Osteoblast (primary cell): ENCODE results near the gene MTHFD1L. TPM values are rescaled to one million over a fixed set of nuclear protein-coding genes. Genes with fewer than 3 reads are reported as not detected.

Experiments used
- DNase-seq: peaks from one replicate; pipeline ENCODE4 v3.0.0; 2011; ENCODE audit warnings: low spot score, mixed read lengths; ENCODE audit not compliant: insufficient read length; ENCODE audit errors: missing footprints
- H2AFZ ChIP-seq: 2 replicates; pipeline ENCODE4 v1.6.0; 2011; ENCODE audit warnings: mild to moderate bottlenecking, low read length
- H3K27ac ChIP-seq: 2 replicates; pipeline ENCODE4 v1.5.1; 2011; ENCODE audit warnings: mild to moderate bottlenecking, low read depth, low read length, moderate library complexity
- H3K27me3 ChIP-seq: 2 replicates; pipeline ENCODE4 v1.6.0; 2012; ENCODE audit warnings: mild to moderate bottlenecking, control low read depth, inconsistent platforms, low read length, moderate library complexity; ENCODE audit not compliant: insufficient read depth
- H3K36me3 ChIP-seq: 2 replicates; pipeline ENCODE4 v1.5.1; 2011; ENCODE audit warnings: mild to moderate bottlenecking, low read length, control low read depth, moderate library complexity; ENCODE audit not compliant: insufficient read depth
- H3K4me1 ChIP-seq: 2 replicates; pipeline ENCODE4 v1.5.1; 2011; ENCODE audit warnings: mild to moderate bottlenecking, low read length, control low read depth, moderate library complexity; ENCODE audit not compliant: insufficient read depth
- H3K4me2 ChIP-seq: 2 replicates; pipeline ENCODE4 v1.6.0; 2011; ENCODE audit warnings: mild to moderate bottlenecking, low read length; ENCODE audit not compliant: insufficient read depth
- H3K4me3 ChIP-seq: fragments of 200-600 bp; sonication (generic); 3 replicates; pipeline ENCODE4 v1.5.1; 2012; ENCODE audit warnings: mild to moderate bottlenecking, low read length, inconsistent platforms; ENCODE audit not compliant: insufficient read depth
- H3K79me2 ChIP-seq: 2 replicates; pipeline ENCODE4 v1.6.0; 2012; ENCODE audit warnings: mild to moderate bottlenecking, low read length, control low read depth, inconsistent platforms; ENCODE audit not compliant: insufficient read depth
- H3K9me3 ChIP-seq: 2 replicates; pipeline ENCODE4 v1.5.1; 2011; ENCODE audit warnings: low read depth, low read length, control low read depth
- H4K20me1 ChIP-seq: 2 replicates; pipeline ENCODE4 v1.6.0; 2012; ENCODE audit warnings: mild to moderate bottlenecking, low read length, control low read depth; ENCODE audit not compliant: insufficient read depth
- total RNA-seq: library from RNA; depleted of rRNA; stranded (reverse); fragments of >200 nt; gene quantifications from 2 replicates; pipeline ENCODE4 v1.2.3, GENCODE V29; 2012
- TF ChIP-seq, protein P1 (sequence below): IDR thresholded peaks from 2 replicates; pipeline ENCODE4 v1.5.1; 2011; ENCODE audit warnings: mild to moderate bottlenecking, low read depth, low read length, moderate library complexity; ENCODE audit errors: extremely low read depth

The MTHFD1L gene
- total RNA-seq, 1 donor, result 56.8 TPM

GRCh38 chr6:151012321-151013294, 147.1 kb downstream of the MTHFD1L start:
- Histone ChIP-seq H3K36me3 (peaks cover 31% of the 10 kb centered on the region), H2AFZ (no peak overlapping the region), H3K4me1 (peaks cover 12% of the 10 kb centered on the region), H3K4me2 (peak overlapping the region; percentile 6), H3K27ac (peak overlapping the region; percentile 76), H3K9me3 (no peaks in the 10 kb centered on the region), H4K20me1 (no peaks in the 10 kb centered on the region), H3K79me2 (no peaks in the 10 kb centered on the region), H3K27me3 (no peaks in the 10 kb centered on the region), H3K4me3 (no peak overlapping the region)
- TF ChIP-seq, protein P1, sequence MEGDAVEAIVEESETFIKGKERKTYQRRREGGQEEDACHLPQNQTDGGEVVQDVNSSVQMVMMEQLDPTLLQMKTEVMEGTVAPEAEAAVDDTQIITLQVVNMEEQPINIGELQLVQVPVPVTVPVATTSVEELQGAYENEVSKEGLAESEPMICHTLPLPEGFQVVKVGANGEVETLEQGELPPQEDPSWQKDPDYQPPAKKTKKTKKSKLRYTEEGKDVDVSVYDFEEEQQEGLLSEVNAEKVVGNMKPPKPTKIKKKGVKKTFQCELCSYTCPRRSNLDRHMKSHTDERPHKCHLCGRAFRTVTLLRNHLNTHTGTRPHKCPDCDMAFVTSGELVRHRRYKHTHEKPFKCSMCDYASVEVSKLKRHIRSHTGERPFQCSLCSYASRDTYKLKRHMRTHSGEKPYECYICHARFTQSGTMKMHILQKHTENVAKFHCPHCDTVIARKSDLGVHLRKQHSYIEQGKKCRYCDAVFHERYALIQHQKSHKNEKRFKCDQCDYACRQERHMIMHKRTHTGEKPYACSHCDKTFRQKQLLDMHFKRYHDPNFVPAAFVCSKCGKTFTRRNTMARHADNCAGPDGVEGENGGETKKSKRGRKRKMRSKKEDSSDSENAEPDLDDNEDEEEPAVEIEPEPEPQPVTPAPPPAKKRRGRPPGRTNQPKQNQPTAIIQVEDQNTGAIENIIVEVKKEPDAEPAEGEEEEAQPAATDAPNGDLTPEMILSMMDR, result no peak
- no peak for DNase-seq

DNA sequence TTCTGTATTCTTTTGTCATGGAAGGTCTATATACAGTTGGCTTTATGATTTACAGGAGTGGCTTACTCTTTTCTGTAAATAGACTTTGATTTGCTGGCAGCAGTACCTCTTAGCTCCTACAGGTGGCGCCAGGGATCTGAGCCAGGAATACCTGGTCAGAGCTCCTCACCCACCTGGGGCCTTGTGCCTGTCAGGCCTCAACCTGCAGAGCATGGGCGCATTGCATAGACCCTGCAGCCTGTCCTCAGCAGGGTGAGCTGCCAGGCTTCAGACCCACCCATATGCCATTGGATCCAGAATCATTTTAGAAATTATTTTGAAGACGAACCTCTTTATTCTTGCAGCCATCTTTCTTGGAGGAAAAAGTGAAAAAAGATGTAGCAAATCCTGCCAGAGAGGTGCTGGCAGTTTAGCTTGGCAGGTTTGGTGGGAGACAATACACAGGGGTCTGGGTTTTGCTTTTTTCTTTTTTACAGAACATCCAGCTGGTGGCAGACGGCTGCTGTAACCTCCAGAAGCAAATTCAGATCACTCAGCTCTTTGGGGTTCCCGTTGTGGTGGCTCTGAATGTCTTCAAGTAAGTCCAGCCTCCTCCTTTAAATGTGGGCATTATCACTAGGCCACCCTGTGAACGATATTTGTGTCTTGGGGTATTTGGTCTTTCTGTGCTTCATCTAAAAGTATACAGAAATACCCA, 149.1 kb downstream of the MTHFD1L start:
- Histone ChIP-seq H3K9me3 (no peaks in the 10 kb centered on the region), H3K4me2 (no peak overlapping the region), H3K4me1 (peaks cover 12% of the 10 kb centered on the region), H3K27ac (peak overlapping the region; percentile 76), H4K20me1 (no peaks in the 10 kb centered on the region), H3K27me3 (no peaks in the 10 kb centered on the region), H2AFZ (no peak overlapping the region), H3K79me2 (no peaks in the 10 kb centered on the region), H3K4me3 (no peak overlapping the region), H3K36me3 (peaks cover 48% of the 10 kb centered on the region)
- TF ChIP-seq, protein P1, result peak; percentile 97
- peak; percentile 85 for DNase-seq

DNA sequence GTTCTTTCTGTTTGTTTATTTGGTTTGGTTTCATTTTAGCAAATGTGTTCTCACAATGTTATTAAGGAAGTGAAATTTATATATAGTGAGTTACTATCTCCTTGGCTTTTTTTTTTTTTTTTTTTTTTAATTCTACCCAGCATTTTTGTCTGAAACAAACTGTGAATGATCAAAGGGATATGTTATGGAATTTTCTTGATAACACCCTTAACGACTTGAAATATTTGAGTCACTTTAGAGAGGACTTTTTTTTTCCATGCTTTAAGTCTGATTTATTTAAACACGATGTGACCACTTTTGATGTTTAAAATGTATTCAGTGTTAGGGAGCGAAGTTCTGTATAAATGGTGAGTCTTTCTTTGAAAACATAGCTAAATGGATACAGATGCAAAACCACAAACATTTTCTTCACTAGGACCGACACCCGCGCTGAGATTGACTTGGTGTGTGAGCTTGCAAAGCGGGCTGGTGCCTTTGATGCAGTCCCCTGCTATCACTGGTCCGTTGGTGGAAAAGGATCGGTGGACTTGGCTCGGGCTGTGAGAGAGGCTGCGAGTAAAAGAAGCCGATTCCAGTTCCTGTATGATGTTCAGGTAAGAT, 149.7 kb downstream of the MTHFD1L start:
- H3K79me2 ChIP-seq, result no peaks in the 10 kb centered on the region
- no peak overlapping the region for H2AFZ ChIP-seq
- H3K4me1 ChIP-seq, result peaks cover 12% of the 10 kb centered on the region
- no peaks in the 10 kb centered on the region for H3K27me3 ChIP-seq
- no peaks in the 10 kb centered on the region for H3K9me3 ChIP-seq
- H3K4me2 ChIP-seq, result no peak overlapping the region
- no peak overlapping the region for H3K4me3 ChIP-seq
- no peak overlapping the region for H3K27ac ChIP-seq
- H4K20me1 ChIP-seq, result no peaks in the 10 kb centered on the region
- TF ChIP-seq, protein P1, result no peak
- DNase-seq, result peak; percentile 14
- peaks cover 52% of the 10 kb centered on the region for H3K36me3 ChIP-seq

- DNase-seq, result peak; percentile 14
- H3K79me2 ChIP-seq, result no peaks in the 10 kb centered on the region
- no peak overlapping the region for H3K4me3 ChIP-seq
- no peak overlapping the region for H2AFZ ChIP-seq
- H3K4me1 ChIP-seq, result peaks cover 12% of the 10 kb centered on the region
- H4K20me1 ChIP-seq, result no peaks in the 10 kb centered on the region
- H3K27ac ChIP-seq, result no peak overlapping the region
- H3K4me2 ChIP-seq, result no peak overlapping the region
- H3K27me3 ChIP-seq, result no peaks in the 10 kb centered on the region
- TF ChIP-seq, protein P1, result no peak
- peaks cover 60% of the 10 kb centered on the region for H3K36me3 ChIP-seq
- no peaks in the 10 kb centered on the region for H3K9me3 ChIP-seq
Measured at GRCh38 chr6:151016107-151016506, 150.6 kb downstream of the MTHFD1L start.
